Endothelial cell (in vitro differentiated cells): ENCODE results near the gene TMEM19. TPM values are rescaled to one million over a fixed set of nuclear protein-coding genes. Genes with fewer than 3 reads are reported as not detected.
A peak's percentile ranks its signal among the peaks of the same experiment; 100 is the strongest.

ENCODE experiments used
- DNase-seq: peaks from one replicate; pipeline ENCODE4 v3.0.0; 2021; ENCODE audit warnings: low spot score
- H3K27ac Mint-ChIP-seq: one replicate; pipeline ENCODE4 v1.8.0; 2021; ENCODE audit warnings: mixed read lengths, inconsistent platforms; ENCODE audit not compliant: unreplicated experiment
- H3K27me3 Mint-ChIP-seq: one replicate; pipeline ENCODE4 v1.8.0; 2021; ENCODE audit warnings: mild to moderate bottlenecking, moderate library complexity, mixed read lengths, inconsistent platforms; ENCODE audit not compliant: unreplicated experiment
- H3K36me3 Mint-ChIP-seq: one replicate; pipeline ENCODE4 v1.8.0; 2021; ENCODE audit warnings: mild to moderate bottlenecking, low read depth, mixed read lengths, inconsistent platforms; ENCODE audit not compliant: unreplicated experiment
- H3K4me1 Mint-ChIP-seq: one replicate; pipeline ENCODE4 v1.8.0; 2021; ENCODE audit warnings: mild to moderate bottlenecking, mixed read lengths, inconsistent platforms; ENCODE audit not compliant: unreplicated experiment
- H3K4me3 Mint-ChIP-seq: one replicate; pipeline ENCODE4 v1.8.0; 2021; ENCODE audit warnings: mild to moderate bottlenecking, mixed read lengths, inconsistent platforms; ENCODE audit not compliant: unreplicated experiment
- H3K9me3 Mint-ChIP-seq: one replicate; pipeline ENCODE4 v1.8.0; 2021; ENCODE audit warnings: mixed read lengths, inconsistent platforms; ENCODE audit not compliant: unreplicated experiment
- CTCF ChIP-seq: fragments of 200-600 bp; sonication (generic); IDR thresholded peaks from one replicate; pipeline ENCODE4 v1.5.0; 2021; ENCODE audit warnings: antibody characterized with exemption; ENCODE audit not compliant: unreplicated experiment
- total RNA-seq: library from RNA; stranded (reverse); fragmentation: NEBNext Ultra II Directional; extraction: Animal tissue kit (Norgen Biotek cat#: 25700); gene quantifications from one replicate; pipeline ENCODE4 v1.2.1, GENCODE V29; 2021; ENCODE audit not compliant: unreplicated experiment

The TMEM19 gene
- total RNA-seq, 1 donor from 2014 or later, result 22.0 TPM

GRCh38 chr12:71641390-71641789 is 44.5 kb upstream of the TMEM19 start:
- Mint-ChIP-seq H3K36me3 (peaks cover 33% of the 10 kb centered on the region), H3K4me1 (no peaks in the 10 kb centered on the region), H3K27ac (no peak overlapping the region), H3K4me3 (no peak overlapping the region), H3K9me3 (no peaks in the 10 kb centered on the region), H3K27me3 (peaks cover 1% of the 10 kb centered on the region)
- DNase-seq, result no peak
- TF ChIP-seq CTCF, result no peak

GRCh38 chr12:71642264-71642663 is 43.6 kb upstream of the TMEM19 start:
- DNase-seq, result no peak
- Mint-ChIP-seq H3K36me3 (peaks cover 33% of the 10 kb centered on the region), H3K27ac (no peak overlapping the region), H3K4me1 (no peaks in the 10 kb centered on the region), H3K27me3 (peaks cover 1% of the 10 kb centered on the region), H3K9me3 (no peaks in the 10 kb centered on the region), H3K4me3 (no peak overlapping the region)
- TF ChIP-seq CTCF, result no peak

- H3K9me3 Mint-ChIP-seq, result no peaks in the 10 kb centered on the region
- DNase-seq, result no peak
- TF ChIP-seq CTCF, result no peak
- no peaks in the 10 kb centered on the region for H3K27me3 Mint-ChIP-seq
- H3K27ac Mint-ChIP-seq, result peak overlapping the region; percentile 16
- no peak overlapping the region for H3K4me3 Mint-ChIP-seq
- no peaks in the 10 kb centered on the region for H3K4me1 Mint-ChIP-seq
- peaks cover 33% of the 10 kb centered on the region for H3K36me3 Mint-ChIP-seq
Measured at GRCh38 chr12:71645268-71645667, 40.6 kb upstream of the TMEM19 start.

GRCh38 chr12:71646512-71646911 is 39.4 kb upstream of the TMEM19 start:
- Mint-ChIP-seq H3K4me3 (no peak overlapping the region), H3K9me3 (no peaks in the 10 kb centered on the region), H3K27ac (no peak overlapping the region), H3K27me3 (no peaks in the 10 kb centered on the region), H3K4me1 (no peaks in the 10 kb centered on the region), H3K36me3 (peaks cover 30% of the 10 kb centered on the region)
- no peak for DNase-seq
- no peak for TF ChIP-seq CTCF

- Mint-ChIP-seq H3K27ac (no peak overlapping the region), H3K4me3 (no peak overlapping the region), H3K27me3 (no peaks in the 10 kb centered on the region), H3K4me1 (no peaks in the 10 kb centered on the region), H3K36me3 (peaks cover 17% of the 10 kb centered on the region), H3K9me3 (no peaks in the 10 kb centered on the region)
- no peak for TF ChIP-seq CTCF
- DNase-seq, result no peak
Measured at GRCh38 chr12:71648537-71648936, 37.3 kb upstream of the TMEM19 start.
